OCI-LY3 (cell line): ENCODE data around the gene PTPN23.

Source experiments
- H2AFZ ChIP-seq: fragments of 200-600, 300-600 bp; shearing (Covaris generic); 2 replicates; pipeline ENCODE4 v1.6.0; 2014; ENCODE audit warnings: antibody characterized with exemption, low read depth, low read length
- H3K27ac ChIP-seq: fragments of 200-600, 300-600 bp; sonication (generic); 2 replicates; pipeline ENCODE4 v1.5.1; 2014; ENCODE audit warnings: mild to moderate bottlenecking, low read length, moderate library complexity, mixed read lengths
- H3K27me3 ChIP-seq: fragments of 200-600, 300-600 bp; sonication (generic); 2 replicates; pipeline ENCODE4 v1.6.1; 2014; ENCODE audit warnings: low read depth, low read length, mixed read lengths
- H3K36me3 ChIP-seq: fragments of 200-600, 300-600 bp; sonication (generic); replicated peaks from 2 replicates; pipeline ENCODE3; 2014; ENCODE audit warnings: low read depth, low read length, mixed read lengths
- H3K4me1 ChIP-seq: fragments of 300-600, 200-600 bp; sonication (generic); 2 replicates; pipeline ENCODE4 v1.6.1; 2014; ENCODE audit warnings: low read length, mixed read lengths
- H3K4me2 ChIP-seq: fragments of 200-600, 300-600 bp; sonication (generic); 2 replicates; pipeline ENCODE4 v1.6.1; 2014; ENCODE audit warnings: low read length, mixed read lengths
- H3K4me3 ChIP-seq: fragments of 300-600, 200-600 bp; sonication (generic); 2 replicates; pipeline ENCODE4 v1.5.1; 2014; ENCODE audit warnings: antibody characterized with exemption, mild to moderate bottlenecking, low read length, moderate library complexity
- H3K79me2 ChIP-seq: fragments of 300-600, 200-600 bp; shearing (Covaris generic); 2 replicates; pipeline ENCODE4 v1.6.1; 2014; ENCODE audit warnings: mild to moderate bottlenecking, low read length, mixed read lengths
- H3K9ac ChIP-seq: fragments of 300-600, 200-600 bp; shearing (Covaris generic); 2 replicates; pipeline ENCODE4 v1.6.0; 2014; ENCODE audit warnings: mild to moderate bottlenecking, low read length, moderate library complexity
- H3K9me3 ChIP-seq: fragments of 200-600, 300-600 bp; shearing (Covaris generic); 2 replicates; pipeline ENCODE4 v1.6.1; 2014; ENCODE audit warnings: low read length, mixed read lengths; ENCODE audit not compliant: insufficient read depth
- H4K20me1 ChIP-seq: fragments of 200-600, 300-600 bp; sonication (generic); 2 replicates; pipeline ENCODE4 v1.6.1; 2016; ENCODE audit warnings: low read length, mixed read lengths; ENCODE audit not compliant: insufficient read depth
- EZH2phosphoT487 ChIP-seq: fragments of 200-600 bp; shearing (Covaris generic); IDR thresholded peaks from 2 replicates; pipeline ENCODE4 v1.6.1; 2018; ENCODE audit warnings: antibody characterized with exemption, mixed run types, low read depth
- TF ChIP-seq, protein P1 (sequence below): fragments of 200-600, 300-600 bp; sonication (generic); IDR thresholded peaks from 2 replicates; pipeline ENCODE4 v1.5.1; 2014; ENCODE audit warnings: antibody characterized with exemption, low read length, low read depth

The PTPN23 gene

DNA sequence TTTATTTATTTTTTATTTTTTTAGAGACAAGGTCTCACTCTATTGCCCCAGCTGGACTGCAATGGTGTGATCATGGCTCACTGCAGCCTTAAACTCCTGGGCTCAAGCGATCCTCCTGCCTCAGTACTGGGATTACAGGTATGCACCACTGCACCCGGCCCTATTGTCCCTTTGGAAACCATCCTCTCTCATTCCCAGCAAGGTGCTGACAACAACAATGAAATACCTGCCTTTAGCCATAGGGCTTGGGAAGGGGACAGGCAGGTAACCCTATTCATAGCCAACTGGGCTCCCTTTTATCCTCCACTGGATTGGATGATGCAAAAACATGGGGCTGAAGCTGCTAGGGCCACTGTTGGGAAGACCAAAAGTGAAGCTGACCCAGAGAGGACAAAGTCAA lies 51.9 kb downstream of the PTPN23 start:
- Histone ChIP-seq H3K4me1 (no peaks in the 10 kb centered on the region), H3K27me3 (no peaks in the 10 kb centered on the region), H3K9ac (no peak overlapping the region), H3K36me3 (peaks cover 45% of the 10 kb centered on the region), H2AFZ (no peak overlapping the region), H3K4me3 (no peak overlapping the region), H3K9me3 (no peaks in the 10 kb centered on the region), H3K27ac (no peak overlapping the region), H3K4me2 (no peak overlapping the region), H4K20me1 (peaks cover 6% of the 10 kb centered on the region; the same call in 1 of the 2 replicates), H3K79me2 (no peaks in the 10 kb centered on the region)
- no peak for TF ChIP-seq EZH2phosphoT487
- TF ChIP-seq, protein P1, sequence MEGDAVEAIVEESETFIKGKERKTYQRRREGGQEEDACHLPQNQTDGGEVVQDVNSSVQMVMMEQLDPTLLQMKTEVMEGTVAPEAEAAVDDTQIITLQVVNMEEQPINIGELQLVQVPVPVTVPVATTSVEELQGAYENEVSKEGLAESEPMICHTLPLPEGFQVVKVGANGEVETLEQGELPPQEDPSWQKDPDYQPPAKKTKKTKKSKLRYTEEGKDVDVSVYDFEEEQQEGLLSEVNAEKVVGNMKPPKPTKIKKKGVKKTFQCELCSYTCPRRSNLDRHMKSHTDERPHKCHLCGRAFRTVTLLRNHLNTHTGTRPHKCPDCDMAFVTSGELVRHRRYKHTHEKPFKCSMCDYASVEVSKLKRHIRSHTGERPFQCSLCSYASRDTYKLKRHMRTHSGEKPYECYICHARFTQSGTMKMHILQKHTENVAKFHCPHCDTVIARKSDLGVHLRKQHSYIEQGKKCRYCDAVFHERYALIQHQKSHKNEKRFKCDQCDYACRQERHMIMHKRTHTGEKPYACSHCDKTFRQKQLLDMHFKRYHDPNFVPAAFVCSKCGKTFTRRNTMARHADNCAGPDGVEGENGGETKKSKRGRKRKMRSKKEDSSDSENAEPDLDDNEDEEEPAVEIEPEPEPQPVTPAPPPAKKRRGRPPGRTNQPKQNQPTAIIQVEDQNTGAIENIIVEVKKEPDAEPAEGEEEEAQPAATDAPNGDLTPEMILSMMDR, result no peak

DNA sequence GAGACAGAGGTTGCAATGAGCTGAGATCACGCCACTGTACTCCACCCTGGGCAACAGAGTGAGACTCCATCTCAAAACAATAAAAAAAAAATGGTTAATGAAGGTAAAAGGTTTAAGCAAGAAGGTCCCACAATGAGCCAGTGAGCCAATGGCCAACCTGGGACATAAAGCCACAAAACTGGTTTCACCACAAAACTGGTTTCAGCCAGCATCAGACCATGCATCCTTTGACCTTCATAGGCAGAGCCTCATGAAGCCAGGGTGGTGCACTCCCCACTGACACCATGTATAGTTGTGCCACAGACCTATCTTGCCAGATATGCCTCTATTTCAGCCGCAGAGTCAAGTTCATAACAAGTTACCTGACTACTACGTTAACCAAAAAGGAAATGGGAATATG lies 53.0 kb downstream of the PTPN23 start:
- TF ChIP-seq, protein P1, result no peak
- TF ChIP-seq EZH2phosphoT487, result no peak
- no peak overlapping the region for H3K4me2 ChIP-seq
- no peak overlapping the region for H2AFZ ChIP-seq
- H3K4me1 ChIP-seq, result no peaks in the 10 kb centered on the region
- H3K36me3 ChIP-seq, result peaks cover 47% of the 10 kb centered on the region
- no peaks in the 10 kb centered on the region for H3K9me3 ChIP-seq
- H4K20me1 ChIP-seq, result peaks cover 6% of the 10 kb centered on the region; the same call in 1 of the 2 replicates
- no peak overlapping the region for H3K9ac ChIP-seq
- no peaks in the 10 kb centered on the region for H3K27me3 ChIP-seq
- H3K4me3 ChIP-seq, result no peak overlapping the region
- H3K79me2 ChIP-seq, result no peaks in the 10 kb centered on the region
- H3K27ac ChIP-seq, result no peak overlapping the region

DNA sequence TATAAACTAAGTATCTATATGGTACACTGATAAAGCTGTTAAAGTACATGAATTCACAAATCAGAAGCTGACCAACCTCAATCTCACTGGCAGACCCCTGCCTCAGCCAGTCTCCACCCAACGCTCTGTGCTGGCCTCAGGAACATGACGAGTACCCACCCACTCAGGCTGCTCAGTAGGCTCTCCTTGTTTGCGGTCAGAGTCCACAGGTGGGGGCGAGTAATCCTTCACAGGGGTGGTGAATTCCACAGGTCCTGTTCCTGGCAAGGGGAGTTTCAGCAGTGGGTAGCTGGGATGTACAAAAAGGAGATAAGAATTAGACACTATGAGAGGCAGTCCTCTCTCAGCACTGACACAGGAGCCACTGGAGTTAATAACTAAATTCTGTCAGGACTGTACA lies 54.0 kb downstream of the PTPN23 start:
- H3K4me1 ChIP-seq, result no peaks in the 10 kb centered on the region
- TF ChIP-seq, protein P1, result no peak
- TF ChIP-seq EZH2phosphoT487, result no peak

DNA sequence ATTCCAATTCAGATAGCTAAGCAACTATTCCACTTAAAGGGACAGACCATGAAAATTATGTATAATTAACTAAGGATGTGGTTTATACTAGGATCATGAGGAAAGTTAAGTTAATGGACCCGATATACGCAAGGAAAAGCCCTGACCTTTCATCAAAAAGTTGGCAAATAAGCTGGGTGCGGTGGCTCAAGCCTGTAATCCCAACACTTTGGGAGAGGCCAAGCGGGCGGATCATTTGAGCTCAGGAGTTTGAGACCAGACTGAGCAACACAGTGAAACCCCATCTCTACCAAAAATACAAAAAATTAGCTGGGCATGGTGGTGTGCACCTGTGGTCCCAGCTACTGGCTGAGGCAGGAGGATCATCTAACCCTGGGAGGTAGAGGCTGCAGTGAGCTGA lies 55.4 kb downstream of the PTPN23 start:
- Histone ChIP-seq H3K79me2 (peaks cover 10% of the 10 kb centered on the region; the same call in 1 of the 2 replicates), H3K36me3 (peaks cover 48% of the 10 kb centered on the region)

More for the DNA sequence above, 54.0 kb downstream of the PTPN23 start:
- Histone ChIP-seq H3K79me2 (peaks cover 6% of the 10 kb centered on the region; the same call in 1 of the 2 replicates), H3K27ac (no peak overlapping the region), H4K20me1 (peaks cover 11% of the 10 kb centered on the region; the same call in 1 of the 2 replicates), H3K9ac (no peak overlapping the region), H2AFZ (no peak overlapping the region), H3K27me3 (no peaks in the 10 kb centered on the region), H3K9me3 (no peaks in the 10 kb centered on the region), H3K4me2 (no peak overlapping the region), H3K4me3 (no peak overlapping the region), H3K36me3 (peaks cover 52% of the 10 kb centered on the region)

More for the DNA sequence above, 55.4 kb downstream of the PTPN23 start:
- H4K20me1 ChIP-seq, result peaks cover 9% of the 10 kb centered on the region; the same call in 1 of the 2 replicates
- H3K27me3 ChIP-seq, result no peaks in the 10 kb centered on the region
- H3K27ac ChIP-seq, result no peak overlapping the region
- H3K4me3 ChIP-seq, result no peak overlapping the region
- no peak overlapping the region for H3K9ac ChIP-seq
- H2AFZ ChIP-seq, result no peak overlapping the region
- no peak for TF ChIP-seq EZH2phosphoT487
- TF ChIP-seq, protein P1, result no peak
- H3K9me3 ChIP-seq, result no peaks in the 10 kb centered on the region
- H3K4me1 ChIP-seq, result no peaks in the 10 kb centered on the region
- H3K4me2 ChIP-seq, result no peak overlapping the region
